A549 treated with ZK216348 at 1 μM for 4 hours (cell line): Measurements from ENCODE around the gene PTPRZ1. TPM values are rescaled to one million over a fixed set of nuclear protein-coding genes. Genes with fewer than 3 reads are reported as not detected.

Experiments used
- total RNA-seq: library from RNA; stranded (reverse); fragments of 200-300 nt; extraction: Qiagen RNA extraction; gene quantifications from 5 replicates; pipeline ENCODE4 v1.2.3, GENCODE V29; 2022; ENCODE audit warnings: low read depth

PTPRZ1 gene
- not detected in 5 replicates for total RNA-seq

GRCh38 chr7:121872831-121873288 lies at the start of gene PTPRZ1:
TSS of gene PTPRZ1 (plus strand) at chr7:121873161. CDS start at chr7:121873500, 339 bp downstream.

